ENCODE data around the gene NSMF. TPM values are rescaled to one million over a fixed set of nuclear protein-coding genes. Genes with fewer than 3 reads are reported as not detected.
A peak's percentile ranks its signal among the peaks of the same experiment; 100 is the strongest.
"Not testable (repeated sequence)": the region's sequence is repeated elsewhere in the genome, so short reads cannot be mapped to it uniquely, and the experiment has no call there.

The NSMF gene
- total RNA-seq, 2 experiments from 2014 or later, result 104 to 109 TPM

DNA sequence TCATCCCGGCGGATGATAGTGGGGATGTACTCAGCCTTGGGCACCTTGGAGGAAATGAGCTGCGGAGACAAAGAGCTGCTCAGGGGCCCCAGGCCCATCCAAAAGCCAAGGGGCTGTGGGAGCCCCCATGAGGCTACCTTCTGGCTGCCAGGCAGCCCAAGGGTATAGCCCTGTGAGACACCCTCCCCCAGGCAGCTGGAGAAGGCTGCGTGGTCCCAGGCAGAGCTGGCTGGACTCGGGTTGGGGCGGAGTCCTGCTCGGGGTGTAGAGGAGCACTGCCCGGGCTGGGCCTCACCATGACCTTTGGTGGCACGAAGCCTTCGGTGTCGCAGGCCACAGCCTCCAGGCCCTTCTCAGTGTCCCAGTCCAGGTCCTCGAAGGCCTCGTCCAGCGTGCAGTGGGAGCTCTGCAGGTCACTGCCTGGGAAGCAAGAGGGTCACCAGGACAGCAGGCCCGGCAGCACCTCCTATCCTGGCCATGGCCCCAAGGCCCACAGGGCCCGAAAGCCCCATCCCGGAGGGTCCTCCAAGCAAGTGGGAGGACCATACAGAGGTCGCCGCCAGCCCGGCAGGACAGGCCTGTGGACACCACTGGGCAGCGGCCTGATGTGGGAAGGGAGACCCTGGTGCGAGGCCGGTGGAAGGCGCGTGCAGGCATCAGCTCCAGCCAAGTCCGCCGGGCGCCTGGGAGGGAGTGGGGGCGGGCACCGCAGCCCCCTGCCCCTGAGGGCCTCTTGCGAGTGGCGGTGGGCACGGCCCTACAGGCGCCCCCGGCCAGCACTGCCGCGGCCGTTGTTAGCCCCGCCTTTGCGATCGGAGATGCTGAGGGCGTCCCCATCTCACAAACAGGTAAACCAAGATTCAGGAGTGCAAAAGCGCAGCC is 6.1 kb downstream of the NSMF start:
- H3K36me3 ChIP-seq (ENCODE audit: insufficient read depth, low read length), result peaks cover 17% of the 10 kb centered on the region
- DNase-seq, result peak in 1 of 14 experiments; percentile 57
- peak overlapping the region; percentile 20 for H3K4me3 Mint-ChIP-seq
- no peaks in the 10 kb centered on the region for H3K9me3 Mint-ChIP-seq
- H3K4me1 Mint-ChIP-seq (ENCODE audit: low read depth), result peaks cover 39% of the 10 kb centered on the region
- H3K36me3 Mint-ChIP-seq (ENCODE audit: low read depth), result peaks cover 20% of the 10 kb centered on the region
- H3K27me3 Mint-ChIP-seq, result no peaks in the 10 kb centered on the region
- ChIA-PET CTCF (interaction anchor here (1.9 kb wide), 1 partner anchor 30 kb away, joined by 4 read pairs; the partner anchor contains the start of genes EXD3 and NOXA1), POLR2A (interaction anchor here (1.0 to 1.3 kb wide), 2 partner anchors 8 to 31 kb away, joined by 4 to 5 read pairs; partner anchors contain the start of genes EXD3 and NOXA1)
- H3K27ac ChIP-seq (ENCODE audit: low read depth in 1 of 2, low read length in 2 of 2), result no peak overlapping the region
- ATAC-seq (ENCODE audit: poor library complexity), result no peak
- TF ChIP-seq, protein P1, sequence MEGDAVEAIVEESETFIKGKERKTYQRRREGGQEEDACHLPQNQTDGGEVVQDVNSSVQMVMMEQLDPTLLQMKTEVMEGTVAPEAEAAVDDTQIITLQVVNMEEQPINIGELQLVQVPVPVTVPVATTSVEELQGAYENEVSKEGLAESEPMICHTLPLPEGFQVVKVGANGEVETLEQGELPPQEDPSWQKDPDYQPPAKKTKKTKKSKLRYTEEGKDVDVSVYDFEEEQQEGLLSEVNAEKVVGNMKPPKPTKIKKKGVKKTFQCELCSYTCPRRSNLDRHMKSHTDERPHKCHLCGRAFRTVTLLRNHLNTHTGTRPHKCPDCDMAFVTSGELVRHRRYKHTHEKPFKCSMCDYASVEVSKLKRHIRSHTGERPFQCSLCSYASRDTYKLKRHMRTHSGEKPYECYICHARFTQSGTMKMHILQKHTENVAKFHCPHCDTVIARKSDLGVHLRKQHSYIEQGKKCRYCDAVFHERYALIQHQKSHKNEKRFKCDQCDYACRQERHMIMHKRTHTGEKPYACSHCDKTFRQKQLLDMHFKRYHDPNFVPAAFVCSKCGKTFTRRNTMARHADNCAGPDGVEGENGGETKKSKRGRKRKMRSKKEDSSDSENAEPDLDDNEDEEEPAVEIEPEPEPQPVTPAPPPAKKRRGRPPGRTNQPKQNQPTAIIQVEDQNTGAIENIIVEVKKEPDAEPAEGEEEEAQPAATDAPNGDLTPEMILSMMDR (IDR thresholded peaks at IDR 0.05), result no peak
- no peak overlapping the region for H3K4me3 ChIP-seq (ENCODE audit: low read length)
- H3K27ac Mint-ChIP-seq, result peak overlapping the region; percentile 71
- peaks cover 82% of the 10 kb centered on the region for H3K4me1 ChIP-seq (ENCODE audit: insufficient read depth, low read length)
- H3K9me3 ChIP-seq (ENCODE audit: control insufficient read depth in 1 of 2, insufficient read depth in 1 of 2, low read length in 2 of 2), result peaks cover 0 to 10% of the 10 kb centered on the region in 2 experiments
- no peaks in the 10 kb centered on the region for H3K27me3 ChIP-seq (ENCODE audit: control insufficient read depth in 1 of 2, insufficient read depth in 2 of 2, low read length in 2 of 2)
- intact Hi-C loops (cut with DNase I, micrococcal nuclease), result loop anchor here in 1 of 2 experiments (1.0 to 10.0 kb wide), 2 partner anchors 7 to 658 kb away; partner anchors contain the start of genes CCDC183 and TMEM141

DNA sequence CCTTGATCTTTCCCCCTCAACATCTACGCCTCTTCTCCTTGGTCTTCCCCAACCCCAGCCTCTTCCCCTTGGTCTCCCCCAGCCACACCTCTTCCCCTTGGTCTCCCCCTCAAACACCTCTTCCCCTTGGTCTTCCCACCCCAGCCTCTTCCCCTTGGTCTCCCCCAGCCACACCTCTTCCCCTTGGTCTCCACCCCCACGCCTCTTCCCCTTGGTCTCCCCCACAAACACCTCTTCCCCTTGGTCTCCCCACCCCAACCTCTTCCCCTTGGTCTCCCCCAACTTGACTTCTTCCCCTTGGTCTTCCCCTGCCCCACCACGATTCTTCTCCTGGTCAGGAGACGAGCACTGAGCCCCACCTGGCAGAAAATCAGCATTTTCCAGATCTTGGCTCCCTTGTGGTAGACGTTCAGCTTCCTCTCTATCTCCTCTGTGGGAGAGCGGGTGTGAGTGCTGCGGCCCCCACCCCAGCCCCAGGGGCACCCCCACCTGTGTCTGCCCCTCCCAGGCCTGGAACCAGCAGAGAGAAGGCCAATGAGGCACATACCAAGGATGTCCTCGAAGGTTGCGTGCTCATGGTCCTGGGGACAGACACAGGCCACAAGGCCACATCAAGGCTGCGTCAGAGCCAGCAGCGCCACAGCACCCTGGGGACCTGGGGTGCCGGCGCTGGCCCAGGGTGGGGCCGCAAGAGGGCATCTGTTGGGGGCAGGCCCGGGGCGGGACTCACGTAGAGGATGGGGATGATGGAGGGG is 7.0 kb downstream of the NSMF start:
- Mint-ChIP-seq H3K27me3 (no peaks in the 10 kb centered on the region), H3K9me3 (no peaks in the 10 kb centered on the region), H3K36me3 (ENCODE audit: low read depth) (peaks cover 20% of the 10 kb centered on the region), H3K27ac (peak overlapping the region; percentile 36), H3K4me1 (ENCODE audit: low read depth) (peaks cover 43% of the 10 kb centered on the region), H3K4me3 (peak overlapping the region; percentile 63)
- ChIA-PET CTCF (no interaction called here), POLR2A (interaction anchor here (1.0 kb wide), 1 partner anchor 9 kb away, joined by 5 read pairs; no protein-coding TSS in a partner anchor)
- no peaks in the 10 kb centered on the region for H3K27me3 ChIP-seq (ENCODE audit: control insufficient read depth in 1 of 2, insufficient read depth in 2 of 2, low read length in 2 of 2)
- H3K27ac ChIP-seq (ENCODE audit: low read depth in 1 of 2, low read length in 2 of 2), result no peak overlapping the region
- H3K4me3 ChIP-seq (ENCODE audit: low read length), result no peak overlapping the region
- H3K4me1 ChIP-seq (ENCODE audit: insufficient read depth, low read length), result peaks cover 74% of the 10 kb centered on the region
- TF ChIP-seq, protein P1 (IDR thresholded peaks at IDR 0.05), result no peak
- H3K9me3 ChIP-seq (ENCODE audit: control insufficient read depth in 1 of 2, insufficient read depth in 1 of 2, low read length in 2 of 2), result peaks cover 0 to 10% of the 10 kb centered on the region in 2 experiments
- peaks cover 11% of the 10 kb centered on the region for H3K36me3 ChIP-seq (ENCODE audit: insufficient read depth, low read length)
- intact Hi-C loops (cut with DNase I, micrococcal nuclease), result loop anchor here in 1 of 2 experiments (1.0 to 10.0 kb wide), 2 partner anchors 8 to 657 kb away; partner anchors contain the start of genes CCDC183 and TMEM141
- ATAC-seq (ENCODE audit: poor library complexity) (no peak), DNase-seq (peak in 4 of 14 experiments; percentile 10 to 45 (median 31))

GRCh38 chr9:137451264-137452005 is 7.7 kb downstream of the NSMF start:
- H3K36me3 ChIP-seq (ENCODE audit: insufficient read depth, low read length); CTCF ChIA-PET; H3K4me3 Mint-ChIP-seq; H3K4me3 ChIP-seq (ENCODE audit: low read length); ATAC-seq (ENCODE audit: poor library complexity); H3K27me3 ChIP-seq (ENCODE audit: control insufficient read depth in 1 of 2, insufficient read depth in 2 of 2, low read length in 2 of 2); H3K27ac Mint-ChIP-seq; POLR2A ChIA-PET; H3K27ac ChIP-seq (ENCODE audit: low read depth in 1 of 2, low read length in 2 of 2); H3K27me3 Mint-ChIP-seq; H3K9me3 Mint-ChIP-seq: not testable (repeated sequence)
- intact Hi-C loops (cut with DNase I, micrococcal nuclease), result loop anchor here in 1 of 2 experiments (1.0 to 10.0 kb wide), 2 partner anchors 9 to 657 kb away; partner anchors contain the start of genes CCDC183 and TMEM141
- Mint-ChIP-seq H3K36me3 (ENCODE audit: low read depth) (peaks cover 12% of the 10 kb centered on the region), H3K4me1 (ENCODE audit: low read depth) (peaks cover 43% of the 10 kb centered on the region)
- Histone ChIP-seq H3K9me3 (ENCODE audit: control insufficient read depth in 1 of 2, insufficient read depth in 1 of 2, low read length in 2 of 2) (peaks cover 0 to 10% of the 10 kb centered on the region in 2 experiments), H3K4me1 (ENCODE audit: insufficient read depth, low read length) (peaks cover 71% of the 10 kb centered on the region)
- peak in 2 of 14 experiments; percentile 44 to 62 for DNase-seq

GRCh38 chr9:137450539-137451222 is 8.5 kb downstream of the NSMF start:
- Histone ChIP-seq H3K4me1 (ENCODE audit: insufficient read depth, low read length) (peaks cover 70% of the 10 kb centered on the region), H3K27ac (ENCODE audit: low read depth in 1 of 2, low read length in 2 of 2) (peak overlapping the region in 1 of 2 donors; percentile 0), H3K9me3 (ENCODE audit: control insufficient read depth in 1 of 2, insufficient read depth in 1 of 2, low read length in 2 of 2) (peaks cover 0 to 10% of the 10 kb centered on the region in 2 experiments)
- peak overlapping the region; percentile 17 for H3K27ac Mint-ChIP-seq
- ATAC-seq (ENCODE audit: poor library complexity); H3K27me3 Mint-ChIP-seq; H3K36me3 ChIP-seq (ENCODE audit: insufficient read depth, low read length); CTCF ChIA-PET; H3K27me3 ChIP-seq (ENCODE audit: control insufficient read depth in 1 of 2, insufficient read depth in 2 of 2, low read length in 2 of 2); H3K4me3 ChIP-seq (ENCODE audit: low read length); H3K9me3 Mint-ChIP-seq; H3K36me3 Mint-ChIP-seq (ENCODE audit: low read depth); POLR2A ChIA-PET: not testable (repeated sequence)
- peak in 7 of 14 experiments; percentile 23 to 84 (median 50) for DNase-seq
- H3K4me1 Mint-ChIP-seq (ENCODE audit: low read depth), result peaks cover 36% of the 10 kb centered on the region
- H3K4me3 Mint-ChIP-seq, result peak overlapping the region; percentile 51
- intact Hi-C loops (cut with DNase I, micrococcal nuclease), result loop anchor here in 1 of 2 experiments (10.0 kb wide), 1 partner anchor 656 kb away; the partner anchor contains the start of genes CCDC183 and TMEM141
